ENCODE results near the gene RHOJ. TPM values are rescaled to one million over a fixed set of nuclear protein-coding genes. Genes with fewer than 3 reads are reported as not detected.
"Not testable (repeated sequence)": the region's sequence is repeated elsewhere in the genome, so short reads cannot be mapped to it uniquely, and the experiment has no call there.

Gene RHOJ
- 10 to 100 TPM in 1 of 4 donors, 1 to 10 TPM in 2, under 1 TPM in 1; 0.45 to 11.1 (median 5.9) TPM for polyA plus RNA-seq
- long read RNA-seq, donor 1 = 0 reads
- long read RNA-seq, donor 2, partial matches to known transcripts = 0 of 1 reads
- long read RNA-seq, donor 2, other reads (novel, unspliced or antisense) = 0 of 1 reads
- long read RNA-seq, donor 3, transcript RHOJ-201 (5 exons, 3,302 nt) = major isoform, 11 of 13 reads
- long read RNA-seq, donor 3, partial matches to known transcripts = 0 of 13 reads
- long read RNA-seq, donor 3, other reads (novel, unspliced or antisense) = 0 of 13 reads
- long read RNA-seq, donor 4 = 0 reads
- long read RNA-seq, donor 5, partial matches to known transcripts = 0 of 4 reads
- long read RNA-seq, donor 5, other reads (novel, unspliced or antisense) = 0 of 4 reads
- long read RNA-seq, donor 6, partial matches to known transcripts = 0 of 4 reads
- long read RNA-seq, donor 6, other reads (novel, unspliced or antisense) = 0 of 4 reads
- long read RNA-seq, donor 7 = 0 reads
- long read RNA-seq, donor 8, partial matches to known transcripts = 0 of 1 reads
- long read RNA-seq, donor 8, other reads (novel, unspliced or antisense) = 0 of 1 reads
- long read RNA-seq, donor 9, partial matches to known transcripts = 0 of 3 reads
- long read RNA-seq, donor 9, other reads (novel, unspliced or antisense) = 0 of 3 reads
- long read RNA-seq, donor 10, transcript RHOJ-201 (5 exons, 3,302 nt) = major isoform, 24 of 51 reads
- long read RNA-seq, donor 10, partial matches to known transcripts = 24 of 51 reads
- long read RNA-seq, donor 10, other reads (novel, unspliced or antisense) = 0 of 51 reads

DNA sequence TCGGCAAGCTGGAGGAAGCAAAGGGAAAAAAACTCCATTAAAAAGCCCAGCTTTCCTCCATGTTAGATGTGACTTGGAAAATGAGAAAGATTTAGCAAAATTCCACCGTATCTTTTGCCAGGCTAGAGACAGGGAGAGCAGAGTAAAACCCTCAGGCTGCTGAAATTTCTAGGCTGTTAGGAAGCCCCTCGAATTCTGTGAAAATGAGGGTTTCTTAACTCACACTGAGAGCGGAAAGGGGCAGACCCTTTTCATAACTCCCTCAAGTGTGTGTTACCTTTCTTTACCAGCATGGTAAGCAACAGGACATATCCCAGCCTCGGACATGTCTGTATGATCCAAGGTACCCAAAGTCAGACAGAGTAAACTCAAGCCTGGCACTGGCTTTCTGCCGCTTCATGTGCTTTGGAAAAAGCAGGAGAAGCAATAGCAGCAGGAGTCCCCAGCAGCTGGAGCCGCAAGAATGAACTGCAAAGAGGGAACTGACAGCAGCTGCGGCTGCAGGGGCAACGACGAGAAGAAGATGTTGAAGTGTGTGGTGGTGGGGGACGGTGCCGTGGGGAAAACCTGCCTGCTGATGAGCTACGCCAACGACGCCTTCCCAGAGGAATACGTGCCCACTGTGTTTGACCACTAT, at the start of gene RHOJ:
TSS of gene RHOJ (plus strand) at position 37 of the 637 bp plus-strand sequence. CDS start at position 464, 427 bp downstream.
- FAIRE-seq (no peak), DNase-seq (peak in 1 of 2 donors; percentile 23)
- Histone ChIP-seq H3K27me3 (ENCODE audit: control insufficient read depth in 3 of 3, insufficient read depth in 3 of 3, low read length in 3 of 3) (no peaks in the 10 kb centered on the region), H3K9me3 (ENCODE audit: control insufficient read depth in 2 of 2, insufficient read depth in 1 of 2, low read depth in 1 of 2, low read length in 1 of 2) (no peaks in the 10 kb centered on the region), H3K4me3 (ENCODE audit: low read depth in 1 of 3, low read length in 3 of 3) (peak within 1 kb of the TSS in 2 of 3 donors; percentile 23 to 50), H3K36me3 (ENCODE audit: control insufficient read depth in 3 of 3, insufficient read depth in 2 of 3, low read depth in 1 of 3, low read length in 3 of 3) (no peaks in the 10 kb centered on the region), H3K27ac (ENCODE audit: low read depth in 1 of 3, low read length in 2 of 3) (peak within 1 kb of the TSS; percentile 55 to 90 (median 76)), H3K4me1 (ENCODE audit: control insufficient read depth in 3 of 3, insufficient read depth in 2 of 3, low read depth in 1 of 3, low read length in 2 of 3) (no peaks in the 10 kb centered on the region)
- WGBS, 3 donors = 20 to 67% (median 54%) methylated on average over 16 of the region's 16 CpGs

DNA sequence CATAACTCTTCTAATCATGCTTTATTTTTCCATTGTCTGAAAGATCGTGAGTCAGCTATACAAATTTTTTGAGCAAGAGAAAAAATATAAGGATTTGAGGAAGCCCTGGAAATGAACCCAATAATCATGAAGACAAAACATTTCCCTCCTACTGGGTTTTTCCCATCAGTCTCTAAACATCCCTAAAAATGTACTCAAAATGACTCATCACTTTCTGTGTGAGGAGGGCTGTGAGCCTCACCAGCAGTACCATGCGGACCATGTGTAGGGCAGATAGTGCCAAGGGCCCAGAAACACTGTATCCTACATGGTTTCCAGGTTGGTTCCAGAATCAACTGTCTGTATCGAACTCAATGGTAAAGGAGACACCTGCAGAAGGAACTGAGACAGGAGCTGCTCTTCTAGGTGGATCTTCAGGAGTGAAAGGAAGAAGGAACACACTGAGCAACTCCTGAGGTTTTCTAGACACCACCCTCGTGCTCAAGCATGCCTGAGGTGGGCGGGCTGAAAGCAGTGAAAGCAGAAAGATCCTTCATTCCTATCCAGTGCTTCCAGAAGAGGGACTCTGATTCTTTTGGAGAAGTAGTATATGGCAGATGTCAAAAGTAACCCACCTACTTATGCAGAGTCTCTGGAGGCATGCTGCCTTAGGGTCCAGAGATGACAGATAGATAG, 48.6 kb upstream of the RHOJ start:
- no peaks in the 10 kb centered on the region for H3K36me3 ChIP-seq (ENCODE audit: control insufficient read depth in 3 of 3, insufficient read depth in 2 of 3, low read depth in 1 of 3, low read length in 3 of 3)

DNA sequence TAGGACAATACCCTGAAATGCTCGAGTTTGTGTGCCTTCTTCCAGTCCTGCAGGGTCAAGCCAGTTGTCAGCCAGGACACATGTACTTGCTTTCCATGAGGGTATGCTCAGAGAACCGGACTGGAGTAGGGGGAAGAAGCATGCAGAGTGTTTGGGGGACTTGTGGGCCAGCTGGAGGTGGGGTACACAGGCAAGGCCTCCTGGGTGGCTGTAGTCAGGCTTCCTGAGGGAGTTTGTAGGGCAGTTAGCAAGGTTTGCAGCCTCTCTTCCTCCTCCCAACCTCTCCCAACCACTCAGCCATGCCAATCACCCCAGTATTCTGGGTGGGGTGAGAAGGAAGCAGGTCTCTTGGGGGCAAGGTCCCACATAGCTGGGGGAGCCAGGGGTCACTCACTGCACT, 47.0 kb upstream of the RHOJ start:
- no peaks in the 10 kb centered on the region for H3K36me3 ChIP-seq (ENCODE audit: control insufficient read depth in 3 of 3, insufficient read depth in 2 of 3, low read depth in 1 of 3, low read length in 3 of 3)
- H3K4me1 ChIP-seq (ENCODE audit: control insufficient read depth in 3 of 3, insufficient read depth in 2 of 3, low read depth in 1 of 3, low read length in 2 of 3) = no peaks in the 10 kb centered on the region
- no peak overlapping the region for H3K4me3 ChIP-seq (ENCODE audit: low read depth in 1 of 3, low read length in 3 of 3)
- FAIRE-seq (no peak), DNase-seq (no peak)
- WGBS, 3 donors = 43 to 59% (median 46%) methylated on average over 2 of the region's 2 CpGs
- no peaks in the 10 kb centered on the region for H3K9me3 ChIP-seq (ENCODE audit: control insufficient read depth in 2 of 2, insufficient read depth in 1 of 2, low read depth in 1 of 2, low read length in 1 of 2)
- H3K27me3 ChIP-seq (ENCODE audit: control insufficient read depth in 3 of 3, insufficient read depth in 3 of 3, low read length in 3 of 3) = no peaks in the 10 kb centered on the region
- no peak overlapping the region for H3K27ac ChIP-seq (ENCODE audit: low read depth in 1 of 3, low read length in 2 of 3)

More for the DNA sequence above, 48.6 kb upstream of the RHOJ start:
- H3K27ac ChIP-seq (ENCODE audit: low read depth in 1 of 3, low read length in 2 of 3) = no peak overlapping the region
- H3K9me3 ChIP-seq (ENCODE audit: control insufficient read depth in 2 of 2, insufficient read depth in 1 of 2, low read depth in 1 of 2, low read length in 1 of 2) = no peaks in the 10 kb centered on the region
- WGBS, 3 donors = 50 to 60% (median 54%) methylated on average over 5 of the region's 5 CpGs
- no peaks in the 10 kb centered on the region for H3K4me1 ChIP-seq (ENCODE audit: control insufficient read depth in 3 of 3, insufficient read depth in 2 of 3, low read depth in 1 of 3, low read length in 2 of 3)
- FAIRE-seq (no peak), DNase-seq (no peak)
- H3K4me3 ChIP-seq (ENCODE audit: low read depth in 1 of 3, low read length in 3 of 3) = no peak overlapping the region
- no peaks in the 10 kb centered on the region for H3K27me3 ChIP-seq (ENCODE audit: control insufficient read depth in 3 of 3, insufficient read depth in 3 of 3, low read length in 3 of 3)

DNA sequence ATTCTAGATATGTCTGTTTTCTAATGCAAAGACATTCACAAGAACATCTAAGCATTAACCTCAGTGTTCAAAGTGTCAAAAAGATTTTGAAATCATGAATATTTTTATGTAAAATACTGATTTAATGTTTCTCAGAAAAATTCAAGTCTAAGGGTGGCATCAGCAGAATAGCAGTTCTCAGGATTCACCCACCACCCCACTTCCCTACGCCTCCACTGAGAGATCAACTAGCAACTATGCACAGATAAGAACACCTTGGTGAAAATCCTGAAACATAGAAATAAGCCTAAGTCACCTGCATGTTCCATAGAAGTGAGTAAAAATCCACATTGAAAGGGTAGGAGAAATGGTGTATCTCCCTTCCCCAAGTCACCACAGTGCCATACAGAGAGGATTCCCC, 40.9 kb upstream of the RHOJ start:
- Histone ChIP-seq H3K9me3 (ENCODE audit: control insufficient read depth in 2 of 2, insufficient read depth in 1 of 2, low read depth in 1 of 2, low read length in 1 of 2) (peaks cover 0 to 6% of the 10 kb centered on the region in 2 donors), H3K36me3 (ENCODE audit: control insufficient read depth in 3 of 3, insufficient read depth in 2 of 3, low read depth in 1 of 3, low read length in 3 of 3) (no peaks in the 10 kb centered on the region), H3K27me3 (ENCODE audit: control insufficient read depth in 3 of 3, insufficient read depth in 3 of 3, low read length in 3 of 3) (no peaks in the 10 kb centered on the region), H3K4me1 (ENCODE audit: control insufficient read depth in 3 of 3, insufficient read depth in 2 of 3, low read depth in 1 of 3, low read length in 2 of 3) (no peaks in the 10 kb centered on the region), H3K27ac (ENCODE audit: low read depth in 1 of 3, low read length in 2 of 3) (no peak overlapping the region), H3K4me3 (ENCODE audit: low read depth in 1 of 3, low read length in 3 of 3) (no peak overlapping the region)
- DNase-seq (no peak), FAIRE-seq (no peak)
- 82 to 93% (median 91%) methylated on average over 1 of the region's 1 CpG for whole genome bisulfite sequencing, 3 donors

DNA sequence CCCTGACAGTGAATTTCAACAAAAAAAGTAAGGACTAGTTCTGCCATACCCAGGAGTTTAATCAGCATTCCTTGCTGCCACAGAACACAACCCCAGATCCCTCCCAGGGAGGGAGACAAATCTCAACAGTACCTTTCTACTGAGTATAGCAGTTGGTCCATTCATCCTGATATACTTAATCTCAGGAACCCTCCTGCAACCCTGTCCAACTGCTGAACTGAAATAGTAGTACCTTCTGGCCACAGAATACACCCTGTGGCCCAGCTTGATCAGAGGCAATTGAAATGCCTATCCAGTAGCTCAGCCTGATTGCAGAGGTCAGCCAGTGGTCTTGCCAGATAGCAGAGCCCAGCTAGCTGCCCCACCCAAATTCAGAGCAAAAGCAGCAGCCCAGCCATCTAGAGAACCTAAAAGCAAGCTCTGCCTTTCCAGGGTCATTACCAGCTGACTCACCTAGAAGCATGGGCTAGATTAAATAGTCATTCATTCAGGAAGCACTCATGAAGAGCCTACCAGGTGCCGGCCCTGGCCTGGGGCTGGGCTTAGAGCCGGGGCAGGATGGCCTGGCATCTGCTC, 40.0 kb upstream of the RHOJ start:
- Histone ChIP-seq H3K36me3 (ENCODE audit: control insufficient read depth in 3 of 3, insufficient read depth in 2 of 3, low read depth in 1 of 3, low read length in 3 of 3) (no peaks in the 10 kb centered on the region), H3K9me3 (ENCODE audit: control insufficient read depth in 2 of 2, insufficient read depth in 1 of 2, low read depth in 1 of 2, low read length in 1 of 2) (peaks cover 0 to 6% of the 10 kb centered on the region in 2 donors), H3K4me3 (ENCODE audit: low read depth in 1 of 3, low read length in 3 of 3) (no peak overlapping the region), H3K4me1 (ENCODE audit: control insufficient read depth in 3 of 3, insufficient read depth in 2 of 3, low read depth in 1 of 3, low read length in 2 of 3) (no peaks in the 10 kb centered on the region), H3K27me3 (ENCODE audit: control insufficient read depth in 3 of 3, insufficient read depth in 3 of 3, low read length in 3 of 3) (no peaks in the 10 kb centered on the region), H3K27ac (ENCODE audit: low read depth in 1 of 3, low read length in 2 of 3) (no peak overlapping the region)
- WGBS, 3 donors = 76 to 92% (median 90%) methylated on average over 2 of the region's 2 CpGs
- DNase-seq (no peak), FAIRE-seq (no peak)

DNA sequence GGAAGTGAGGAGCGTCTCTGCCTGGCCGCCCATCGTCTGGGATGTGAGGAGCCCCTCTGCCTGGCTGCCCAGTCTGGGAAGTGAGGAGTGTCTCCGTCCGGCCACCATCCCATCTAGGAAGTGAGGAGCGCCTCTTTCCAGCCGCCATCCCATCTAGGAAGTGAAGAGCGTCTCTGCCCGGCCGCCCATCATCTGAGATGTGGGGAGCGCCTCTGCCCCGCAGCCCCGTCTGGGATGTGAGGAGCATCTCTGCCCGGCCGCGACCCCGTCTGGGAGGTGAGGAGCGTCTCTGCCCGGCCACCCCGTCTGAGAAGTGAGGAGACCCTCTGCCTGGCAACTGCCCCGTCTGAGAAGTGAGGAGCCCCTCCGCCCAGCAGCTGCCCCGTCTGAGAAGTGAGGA, 39.0 kb upstream of the RHOJ start:
- not testable (repeated sequence) for DNase-seq; FAIRE-seq; H3K9me3 ChIP-seq (ENCODE audit: control insufficient read depth in 2 of 2, insufficient read depth in 1 of 2, low read depth in 1 of 2, low read length in 1 of 2); H3K4me1 ChIP-seq (ENCODE audit: control insufficient read depth in 3 of 3, insufficient read depth in 2 of 3, low read depth in 1 of 3, low read length in 2 of 3); H3K36me3 ChIP-seq (ENCODE audit: control insufficient read depth in 3 of 3, insufficient read depth in 2 of 3, low read depth in 1 of 3, low read length in 3 of 3); H3K27ac ChIP-seq (ENCODE audit: low read depth in 1 of 3, low read length in 2 of 3); H3K27me3 ChIP-seq (ENCODE audit: control insufficient read depth in 3 of 3, insufficient read depth in 3 of 3, low read length in 3 of 3); H3K4me3 ChIP-seq (ENCODE audit: low read depth in 1 of 3, low read length in 3 of 3)
- WGBS, 3 donors = 95 to 98% (median 97%) methylated on average over 14 to 22 of the region's 23 CpGs

DNA sequence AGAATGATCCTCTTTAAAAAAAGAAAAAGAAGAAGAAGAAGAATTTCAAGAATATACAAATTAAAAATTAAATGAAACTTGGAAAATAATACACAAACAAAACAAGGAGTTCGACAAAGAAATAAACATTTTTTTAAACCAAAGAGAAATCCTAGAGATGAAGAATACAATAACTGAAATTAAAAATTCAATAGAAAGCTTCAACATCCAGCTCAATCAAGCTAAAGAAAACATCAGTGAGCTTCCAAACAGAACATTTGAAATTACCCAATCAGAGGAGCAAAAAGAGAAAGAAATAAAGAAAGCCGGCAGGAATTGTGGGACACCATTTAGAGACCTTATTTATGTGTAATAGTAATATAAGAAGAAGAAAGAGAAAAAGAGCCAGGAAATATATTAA, 37.2 kb upstream of the RHOJ start:
- Histone ChIP-seq H3K4me1 (ENCODE audit: control insufficient read depth in 3 of 3, insufficient read depth in 2 of 3, low read depth in 1 of 3, low read length in 2 of 3) (no peaks in the 10 kb centered on the region), H3K36me3 (ENCODE audit: control insufficient read depth in 3 of 3, insufficient read depth in 2 of 3, low read depth in 1 of 3, low read length in 3 of 3) (no peaks in the 10 kb centered on the region), H3K27me3 (ENCODE audit: control insufficient read depth in 3 of 3, insufficient read depth in 3 of 3, low read length in 3 of 3) (no peaks in the 10 kb centered on the region), H3K4me3 (ENCODE audit: low read depth in 1 of 3, low read length in 3 of 3) (no peak overlapping the region), H3K9me3 (ENCODE audit: control insufficient read depth in 2 of 2, insufficient read depth in 1 of 2, low read depth in 1 of 2, low read length in 1 of 2) (peaks cover 0 to 6% of the 10 kb centered on the region in 2 donors), H3K27ac (ENCODE audit: low read depth in 1 of 3, low read length in 2 of 3) (no peak overlapping the region)
- DNase-seq = no peak
- FAIRE-seq = peak; percentile 10
- 94 to 97% (median 94%) methylated on average over 2 of the region's 2 CpGs for WGBS, 3 donors
